ENCODE data around the gene CAPN11.
"Not testable (repeated sequence)": the region's sequence is repeated elsewhere in the genome, so short reads cannot be mapped to it uniquely, and the experiment has no call there.

Gene CAPN11

DNA sequence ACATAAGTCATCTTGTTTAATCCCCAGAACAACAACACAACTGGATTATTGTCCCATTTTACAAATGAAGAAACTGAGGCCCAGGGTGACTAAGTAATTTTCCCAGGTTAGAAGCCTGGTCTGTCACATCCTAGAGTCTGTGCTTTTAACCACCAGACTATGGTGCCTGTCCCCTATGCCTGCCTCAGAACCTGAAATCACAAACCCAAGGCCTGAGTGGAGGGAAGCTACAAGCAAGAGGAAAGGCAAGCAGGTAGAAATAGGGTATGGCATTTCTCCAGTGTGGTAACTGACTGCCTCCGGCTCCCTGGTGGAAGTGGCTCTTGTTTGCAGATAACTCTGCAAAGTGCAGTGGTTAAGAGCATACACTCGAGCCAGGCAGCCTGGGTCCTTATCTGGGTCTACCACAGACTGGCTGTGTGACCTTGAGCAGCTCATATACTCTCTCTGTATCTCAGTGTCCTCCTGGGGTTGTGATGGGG, 28.7 kb upstream of the CAPN11 start:
- DNase-seq, result no peak
- intact Hi-C loops (cut with DNase I), result no loop called here

DNA sequence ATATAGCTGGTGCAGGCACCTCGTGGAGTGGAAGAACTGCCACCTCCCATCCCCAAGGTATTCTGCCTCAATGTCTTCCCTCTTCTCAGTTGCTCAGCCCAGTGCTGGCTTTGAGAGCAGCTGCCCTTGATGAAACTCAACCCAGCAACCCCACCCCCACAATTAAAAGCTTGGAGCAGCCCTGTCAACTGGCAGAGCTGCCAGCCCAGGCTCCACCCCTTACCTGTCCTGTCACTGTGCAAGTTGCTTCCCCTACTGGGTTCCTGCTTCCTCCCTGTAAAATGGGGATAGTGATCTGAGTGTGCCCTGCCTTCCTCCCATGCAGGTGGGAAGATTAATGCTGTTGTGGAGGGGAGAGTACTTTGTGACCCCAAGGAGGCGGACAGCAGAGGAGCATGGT, 26.7 kb upstream of the CAPN11 start:
- intact Hi-C loops (cut with DNase I), result no loop called here

DNA sequence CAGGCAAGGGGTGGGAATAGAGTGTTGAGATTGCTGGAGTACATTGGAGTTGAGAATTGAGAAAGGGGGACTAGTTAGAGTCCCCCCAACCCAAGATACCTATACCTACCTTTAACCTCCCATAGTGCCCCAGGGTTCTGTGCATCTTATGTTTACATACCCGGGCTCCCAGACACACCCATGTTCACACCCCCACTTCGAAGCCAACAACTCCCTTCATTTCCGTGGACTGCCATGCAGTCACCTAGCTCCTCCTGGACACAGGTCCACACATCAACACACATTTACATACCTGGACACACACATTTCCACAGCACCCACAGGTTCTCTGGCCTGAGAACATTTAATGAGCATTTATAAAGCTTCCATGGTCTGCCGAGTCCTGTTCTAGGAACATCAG, 26.1 kb upstream of the CAPN11 start:
- no peak for DNase-seq

More for the DNA sequence above, 26.7 kb upstream of the CAPN11 start:
- DNase-seq, result no peak

DNA sequence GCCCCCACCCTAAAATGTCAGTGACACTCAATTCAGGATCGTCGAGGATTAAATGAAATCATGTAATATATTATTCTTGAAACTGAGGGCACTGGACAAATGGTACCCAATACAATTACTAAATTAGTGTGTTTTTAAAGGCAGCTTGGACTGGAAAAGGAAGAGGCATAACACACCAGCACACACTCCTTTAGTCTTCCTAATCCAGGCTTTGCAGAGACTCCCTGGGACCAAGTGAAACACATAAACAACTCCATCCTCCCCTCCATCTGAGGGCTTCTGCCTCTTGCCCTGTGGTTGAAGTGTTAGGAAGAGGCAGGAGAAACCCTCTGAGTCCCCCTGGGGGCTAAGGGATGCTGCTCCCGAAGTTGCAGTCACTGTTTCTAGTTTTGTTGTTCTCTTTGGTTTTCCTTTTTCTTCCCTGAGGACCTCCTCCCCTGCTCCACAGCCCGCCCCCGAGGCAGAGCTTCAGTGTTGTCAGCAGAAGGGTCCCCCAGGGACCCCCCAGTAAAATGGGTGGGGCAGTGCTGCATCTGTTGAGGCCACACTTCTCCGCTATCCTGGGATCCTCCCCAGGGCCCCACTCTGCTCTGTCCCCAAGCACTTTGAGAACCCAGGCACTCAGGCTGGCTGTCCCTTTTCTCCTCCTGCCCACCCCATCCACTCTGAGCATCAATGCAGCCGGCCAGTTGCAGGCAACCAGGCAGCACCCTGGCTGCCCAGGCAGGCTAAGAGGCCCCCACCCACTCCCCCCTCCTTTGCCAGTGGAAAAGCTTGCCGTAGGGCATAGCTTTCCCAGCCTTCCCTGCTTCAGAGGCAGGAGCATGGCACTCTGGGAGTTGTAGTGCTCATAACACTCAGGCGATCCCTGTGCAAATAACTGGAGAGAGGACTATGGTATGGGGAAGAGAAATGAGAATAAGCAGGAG, 25.4 kb upstream of the CAPN11 start:
- peak; percentile 55 to 94 (median 68) for DNase-seq
- intact Hi-C loops (cut with DNase I), result no loop called here

More for the DNA sequence above, 26.1 kb upstream of the CAPN11 start:
- intact Hi-C loops (cut with DNase I), result no loop called here

DNA sequence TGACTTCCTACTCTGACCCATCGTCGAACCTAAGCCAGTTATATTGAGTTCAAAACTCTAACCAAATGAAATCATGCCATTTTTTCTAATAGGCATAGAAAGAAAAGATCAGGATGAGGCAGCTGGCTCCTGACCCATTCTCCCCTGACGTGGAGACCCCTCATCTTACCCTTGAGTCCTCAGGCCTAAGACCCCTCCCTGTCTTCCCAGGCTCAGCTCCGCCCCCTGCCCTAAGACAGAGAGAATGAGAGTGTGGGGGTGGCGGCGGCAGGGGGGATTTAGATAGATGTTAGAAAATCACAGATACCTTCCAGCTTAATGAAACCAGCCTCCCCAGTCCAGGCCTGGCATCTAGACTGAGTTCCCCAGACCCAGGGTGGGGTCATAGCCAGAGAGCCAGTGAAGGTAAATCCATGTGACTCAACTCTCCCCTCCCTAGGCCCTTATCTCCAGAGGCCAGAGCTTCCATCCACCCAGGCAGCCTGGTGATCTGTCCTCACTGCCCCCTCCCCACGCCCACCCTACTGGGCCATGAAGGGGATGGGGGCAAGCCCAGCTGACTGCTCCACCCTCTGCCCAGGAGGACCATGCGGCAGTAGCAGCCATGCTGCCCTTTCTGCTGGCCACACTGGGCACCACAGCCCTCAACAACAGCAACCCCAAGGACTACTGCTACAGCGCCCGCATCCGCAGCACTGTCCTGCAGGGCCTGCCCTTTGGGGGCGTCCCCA, 24.5 kb upstream of the CAPN11 start:
- intact Hi-C loops (cut with DNase I), result no loop called here
- DNase-seq, result no peak

DNA sequence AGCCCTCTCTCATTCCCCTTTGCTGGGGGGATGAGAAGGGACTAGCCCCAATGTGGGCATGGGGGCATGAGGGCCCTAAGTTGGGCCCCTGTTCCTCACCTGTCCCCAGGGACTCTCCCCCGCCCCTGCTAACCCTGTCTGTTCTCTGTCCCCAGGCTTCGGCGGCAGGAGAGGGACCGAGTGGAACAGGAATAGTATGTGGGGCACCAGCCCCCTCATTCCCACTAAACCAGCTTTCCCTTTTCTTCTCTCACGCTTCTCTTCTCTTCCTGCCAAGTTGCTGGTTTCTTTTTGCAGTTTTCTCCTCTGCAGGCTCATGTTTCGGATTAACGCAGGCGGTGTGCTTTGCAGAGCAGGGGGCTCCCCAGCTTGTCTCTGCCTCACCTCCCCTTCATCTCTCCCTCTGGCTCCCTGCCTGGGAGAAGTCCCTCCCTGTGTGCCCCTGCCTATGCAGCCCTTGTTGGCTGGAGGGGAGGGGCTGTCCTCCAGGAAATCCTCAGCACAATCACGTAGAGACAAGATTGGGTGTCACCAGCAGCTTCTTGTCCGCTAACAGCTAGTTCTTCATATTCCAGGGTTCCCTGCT, 23.4 kb upstream of the CAPN11 start:
- DNase-seq, result peak in 4 of 10 donors; percentile 28 to 92 (median 70)
- intact Hi-C loops (cut with DNase I), result no loop called here

DNA sequence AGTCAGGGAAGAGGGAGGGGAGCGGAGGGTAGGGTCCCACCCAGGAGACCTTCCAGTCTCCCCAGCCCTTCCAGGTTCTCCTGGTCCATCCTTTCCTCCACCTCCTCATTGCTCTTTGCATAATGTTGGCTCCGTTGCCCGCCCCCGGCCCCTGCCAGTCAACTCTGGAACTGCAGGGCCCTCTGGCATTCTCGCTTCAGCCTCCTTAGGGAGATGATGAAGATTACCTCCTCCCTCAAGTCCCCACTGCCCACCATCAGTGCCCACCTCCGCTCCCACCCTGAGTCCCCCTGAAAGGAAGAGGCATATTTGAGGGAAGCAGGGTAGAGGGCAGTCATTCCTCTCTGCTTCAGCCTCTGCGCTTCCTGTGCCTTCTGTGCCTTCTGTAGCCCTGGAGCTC, 22.7 kb upstream of the CAPN11 start:
- no peak for DNase-seq
- intact Hi-C loops (cut with DNase I), result no loop called here

DNA sequence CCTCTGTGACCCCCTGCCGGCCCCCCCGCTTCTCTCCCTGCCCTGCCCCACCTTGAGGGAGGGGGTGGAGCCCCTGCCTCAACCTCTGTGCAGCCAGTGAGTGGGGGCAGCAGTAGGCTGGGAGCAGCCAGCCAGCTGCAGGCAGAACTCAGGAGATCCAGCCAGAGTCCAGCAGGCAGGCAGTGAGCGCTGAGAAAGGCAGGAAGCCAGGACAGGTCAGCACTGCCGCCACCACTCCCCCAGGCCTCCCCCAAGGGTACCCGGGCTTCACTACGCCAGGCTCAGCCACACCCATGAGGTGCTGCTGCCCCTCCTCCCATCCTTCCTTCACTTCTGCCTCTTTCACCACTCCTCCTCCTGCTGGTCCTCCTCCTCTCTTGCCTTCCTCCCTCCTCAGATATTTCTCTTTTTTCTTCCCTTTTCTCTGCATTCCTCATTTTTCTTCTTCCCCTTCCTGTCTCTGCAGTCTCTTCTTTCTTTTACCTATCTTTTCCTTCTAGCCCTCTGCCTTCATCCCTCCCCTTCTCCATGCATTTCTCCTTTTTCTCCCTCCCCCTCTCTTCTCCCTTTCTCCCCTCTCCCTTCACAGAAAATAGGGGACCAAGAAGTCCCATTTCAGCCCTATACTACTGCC, 19.8 kb upstream of the CAPN11 start:
- DNase-seq, result no peak
- intact Hi-C loops (cut with DNase I), result no loop called here

DNA sequence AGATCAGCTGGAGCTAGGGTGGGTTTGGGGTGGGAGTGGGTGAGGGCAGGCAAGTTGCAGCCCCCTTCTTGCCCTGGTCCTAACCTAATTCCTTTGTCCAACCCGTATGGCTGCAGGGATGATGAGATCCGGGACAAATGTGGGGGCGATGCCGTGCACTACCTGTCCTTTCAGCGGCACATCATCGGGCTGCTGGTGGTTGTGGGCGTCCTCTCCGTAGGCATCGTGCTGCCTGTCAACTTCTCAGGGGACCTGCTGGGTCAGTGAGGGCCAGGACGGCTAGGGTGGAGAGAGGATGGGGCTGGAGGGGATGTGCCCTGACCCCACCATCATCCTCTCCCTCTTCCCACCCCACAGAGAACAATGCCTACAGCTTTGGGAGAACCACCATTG, 19.3 kb upstream of the CAPN11 start:
- intact Hi-C loops (cut with DNase I), result no loop called here
- DNase-seq, result no peak

DNA sequence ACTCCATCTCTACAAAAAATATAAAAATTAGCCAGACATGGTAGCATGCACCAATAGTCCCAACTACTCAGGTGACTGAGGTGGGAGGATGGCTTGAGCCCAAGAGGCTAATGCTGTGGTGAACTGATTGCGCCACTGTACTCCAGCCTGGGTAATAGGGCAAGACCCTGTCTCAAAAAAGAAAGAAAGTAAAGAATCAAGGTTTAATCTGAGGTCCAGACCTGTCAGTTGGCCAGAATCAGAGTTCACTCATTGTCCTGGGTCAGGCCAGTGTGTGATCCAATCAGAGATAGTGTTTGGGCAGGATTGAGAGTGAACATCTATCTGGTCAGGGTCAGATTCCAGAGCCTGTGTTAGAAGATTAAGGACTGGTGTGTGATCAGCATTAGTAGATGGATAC, 15.8 kb upstream of the CAPN11 start:
- peak in 1 of 10 donors; percentile 24 for DNase-seq
- intact Hi-C loops (cut with DNase I), result no loop called here

DNA sequence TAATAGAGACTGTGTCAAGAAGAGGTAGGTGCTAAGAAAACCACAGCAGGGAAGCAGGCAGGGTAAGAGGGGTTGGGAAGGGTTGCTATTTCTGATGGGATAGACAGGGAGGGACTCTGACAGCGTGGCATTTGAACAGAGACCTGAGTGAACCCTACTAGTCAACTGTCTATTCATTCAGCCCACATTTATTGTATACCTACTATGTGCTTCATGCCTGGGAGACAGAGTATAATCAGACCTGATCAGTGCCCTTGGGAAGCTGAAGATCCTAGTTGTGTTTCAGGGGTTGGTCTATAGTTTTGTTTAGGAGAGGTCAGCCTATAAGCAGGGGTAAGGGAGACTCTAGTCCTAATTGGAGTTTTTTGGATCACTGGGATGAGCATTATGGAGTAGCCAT, 14.9 kb upstream of the CAPN11 start:
- intact Hi-C loops (cut with DNase I), result no loop called here

DNA sequence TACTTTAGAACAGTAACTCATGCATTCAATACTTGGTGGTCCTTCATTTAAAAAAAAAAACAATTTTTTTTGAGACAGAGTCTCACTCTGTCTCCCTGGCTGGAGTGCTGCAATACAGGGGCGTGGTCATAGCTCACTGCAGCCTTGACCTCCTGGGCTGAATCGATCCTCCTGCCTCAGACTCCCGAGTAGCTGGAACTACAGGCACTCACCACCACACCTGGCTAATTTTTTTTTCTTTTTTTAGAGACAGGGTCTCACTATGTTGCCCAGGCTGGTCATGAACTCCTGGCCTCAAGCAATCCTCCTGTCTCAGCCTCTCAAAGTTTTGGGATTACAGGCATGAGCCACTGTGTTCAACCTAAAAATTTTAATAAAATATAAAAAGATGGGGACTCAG, 14.1 kb upstream of the CAPN11 start:
- peak in 1 of 10 donors; percentile 17 for DNase-seq
- intact Hi-C loops (cut with DNase I), result not testable (repeated sequence)

More for the DNA sequence above, 14.9 kb upstream of the CAPN11 start:
- DNase-seq, result no peak

DNA sequence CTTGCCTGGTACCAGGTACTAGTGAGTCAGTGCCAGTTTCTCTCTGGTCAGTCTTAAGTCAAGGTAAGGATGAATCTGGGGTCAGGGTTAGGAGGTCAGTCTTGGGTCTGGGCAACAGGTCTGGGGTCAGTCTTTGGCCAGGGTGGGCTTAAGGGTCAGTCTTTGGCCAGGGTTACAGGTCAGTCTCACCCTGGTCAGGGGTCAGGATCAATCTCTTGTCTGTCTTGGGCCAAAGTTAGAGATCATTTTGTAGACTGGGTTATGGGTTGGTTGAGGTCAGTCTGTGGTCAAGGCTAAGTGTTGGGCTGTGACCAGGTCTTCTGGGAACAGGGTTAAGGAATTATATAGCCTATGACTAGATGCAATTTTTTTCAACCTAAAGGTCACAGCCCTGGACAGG, 12.8 kb upstream of the CAPN11 start:
- intact Hi-C loops (cut with DNase I), result no loop called here
- DNase-seq, result peak in 1 of 10 donors; percentile 48

DNA sequence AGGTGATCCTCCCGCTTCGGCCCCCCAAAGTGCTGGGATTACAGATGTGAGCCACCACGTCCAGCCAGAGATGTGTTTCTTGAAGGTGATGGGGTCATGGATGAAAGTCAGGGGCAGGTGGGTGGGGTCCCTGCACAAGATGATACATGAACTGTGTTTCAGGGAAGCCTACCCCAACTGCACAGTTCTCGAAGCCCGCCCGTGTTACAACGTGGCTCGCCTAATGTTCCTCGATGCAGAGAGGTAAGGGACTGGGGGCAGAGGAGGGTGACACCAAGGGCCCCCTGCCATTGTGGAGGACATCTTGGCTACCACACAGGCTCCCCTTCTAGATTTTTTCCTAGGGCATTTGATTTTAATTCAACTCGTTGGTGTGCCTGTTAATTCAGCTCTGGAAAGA, 11.9 kb upstream of the CAPN11 start:
- intact Hi-C loops (cut with DNase I), result no loop called here
- peak in 1 of 10 donors; percentile 25 for DNase-seq

DNA sequence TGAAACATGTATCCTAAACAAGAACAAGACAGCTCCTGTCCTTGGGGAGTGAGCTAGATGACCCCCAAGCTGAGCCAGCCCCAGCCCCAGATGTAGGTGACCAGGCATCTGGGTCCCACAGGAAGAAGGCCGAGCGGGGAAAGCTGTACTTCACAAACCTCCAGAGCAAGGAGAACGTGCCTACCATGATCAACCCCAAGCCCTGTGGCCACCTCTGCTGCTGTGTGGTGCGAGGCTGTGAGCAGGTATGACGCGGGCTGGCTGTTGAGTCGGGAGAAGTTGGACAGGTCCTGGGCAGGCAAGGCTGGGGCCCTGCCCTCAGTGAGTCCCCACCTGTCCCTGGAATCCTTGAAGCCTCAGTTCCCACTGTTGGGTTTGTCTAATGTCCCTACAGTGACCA, 11.4 kb upstream of the CAPN11 start:
- DNase-seq, result peak in 2 of 10 donors; percentile 56 to 78
- intact Hi-C loops (cut with DNase I), result no loop called here

DNA sequence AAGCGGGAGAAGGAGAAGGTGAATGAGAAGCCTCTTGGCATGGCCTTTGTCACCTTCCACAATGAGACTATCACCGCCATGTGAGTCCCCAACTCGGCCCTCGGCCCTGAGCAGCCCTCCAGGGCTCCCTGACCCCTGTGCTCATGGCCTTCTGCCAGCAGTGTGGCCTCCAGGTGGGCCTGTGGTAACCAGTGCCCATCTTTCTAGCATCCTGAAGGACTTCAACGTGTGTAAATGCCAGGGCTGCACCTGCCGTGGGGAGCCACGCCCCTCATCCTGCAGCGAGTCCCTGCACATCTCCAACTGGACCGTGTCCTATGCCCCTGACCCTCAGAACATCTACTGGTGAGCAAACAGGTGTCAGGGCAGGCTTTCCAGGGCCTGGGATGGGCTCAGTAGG, 10.3 kb upstream of the CAPN11 start:
- intact Hi-C loops (cut with DNase I), result no loop called here
- DNase-seq, result peak in 2 of 10 donors; percentile 75 to 77

DNA sequence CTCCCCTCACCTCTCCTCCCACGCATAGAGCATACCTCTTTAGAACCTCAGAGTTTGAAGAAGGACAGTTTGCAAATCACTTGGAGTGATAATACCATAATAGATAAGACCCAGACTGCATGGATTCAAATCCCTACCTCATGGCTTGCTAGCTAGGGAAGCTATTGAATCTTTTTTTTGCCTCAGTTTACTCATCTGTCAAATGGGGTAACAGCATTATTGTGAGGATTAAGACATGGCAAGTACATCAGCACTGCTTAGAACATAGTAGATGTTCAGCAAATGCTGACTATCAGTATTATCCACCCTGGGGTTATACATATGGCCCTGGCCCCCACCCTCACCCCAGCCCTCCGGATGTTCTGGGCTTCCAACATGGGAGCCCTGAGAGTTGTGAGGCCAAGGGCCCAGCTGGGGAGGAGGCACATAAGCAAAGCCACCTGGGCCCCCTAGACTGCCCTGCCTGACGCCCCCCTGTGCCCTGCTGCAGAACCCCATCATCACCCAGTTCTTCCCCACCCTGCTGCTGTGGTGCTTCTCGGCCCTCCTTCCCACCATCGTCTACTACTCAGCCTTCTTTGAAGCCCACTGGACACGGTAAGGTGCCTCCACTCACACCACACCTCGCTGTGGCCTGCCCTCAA, 9.1 kb upstream of the CAPN11 start:
- DNase-seq, result peak in 2 of 10 donors; percentile 52 to 77
- intact Hi-C loops (cut with DNase I), result no loop called here

DNA sequence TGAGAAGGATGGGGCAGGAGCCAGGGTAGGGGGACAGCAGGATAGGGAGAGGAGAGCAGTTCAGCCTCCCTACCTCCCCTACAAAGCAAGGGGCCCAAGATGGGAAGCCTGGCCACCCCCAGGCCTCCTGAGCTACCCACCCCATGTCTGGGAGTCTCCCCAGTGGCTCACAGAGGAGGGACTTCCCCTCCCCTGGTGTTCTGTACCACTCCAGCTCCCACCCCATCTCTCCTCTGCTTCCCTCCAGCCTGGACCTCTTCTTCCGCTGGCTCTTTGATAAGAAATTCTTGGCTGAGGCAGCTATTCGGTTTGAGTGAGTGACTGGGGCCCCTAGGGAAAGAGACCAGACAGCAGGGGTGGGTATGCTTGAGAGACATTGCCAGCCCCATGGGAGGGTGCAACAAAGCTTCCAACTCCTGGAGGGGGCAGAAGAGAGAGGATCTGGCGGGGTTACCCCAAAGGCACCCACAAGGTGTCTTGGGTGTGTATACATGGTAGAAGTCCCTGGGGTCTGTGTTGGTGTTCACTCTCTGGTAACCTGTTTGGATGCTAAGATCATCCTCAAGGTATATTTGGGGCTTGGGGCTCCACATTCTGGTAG, 8.2 kb upstream of the CAPN11 start:
- intact Hi-C loops (cut with DNase I), result no loop called here
- DNase-seq, result peak in 1 of 10 donors; percentile 62

DNA sequence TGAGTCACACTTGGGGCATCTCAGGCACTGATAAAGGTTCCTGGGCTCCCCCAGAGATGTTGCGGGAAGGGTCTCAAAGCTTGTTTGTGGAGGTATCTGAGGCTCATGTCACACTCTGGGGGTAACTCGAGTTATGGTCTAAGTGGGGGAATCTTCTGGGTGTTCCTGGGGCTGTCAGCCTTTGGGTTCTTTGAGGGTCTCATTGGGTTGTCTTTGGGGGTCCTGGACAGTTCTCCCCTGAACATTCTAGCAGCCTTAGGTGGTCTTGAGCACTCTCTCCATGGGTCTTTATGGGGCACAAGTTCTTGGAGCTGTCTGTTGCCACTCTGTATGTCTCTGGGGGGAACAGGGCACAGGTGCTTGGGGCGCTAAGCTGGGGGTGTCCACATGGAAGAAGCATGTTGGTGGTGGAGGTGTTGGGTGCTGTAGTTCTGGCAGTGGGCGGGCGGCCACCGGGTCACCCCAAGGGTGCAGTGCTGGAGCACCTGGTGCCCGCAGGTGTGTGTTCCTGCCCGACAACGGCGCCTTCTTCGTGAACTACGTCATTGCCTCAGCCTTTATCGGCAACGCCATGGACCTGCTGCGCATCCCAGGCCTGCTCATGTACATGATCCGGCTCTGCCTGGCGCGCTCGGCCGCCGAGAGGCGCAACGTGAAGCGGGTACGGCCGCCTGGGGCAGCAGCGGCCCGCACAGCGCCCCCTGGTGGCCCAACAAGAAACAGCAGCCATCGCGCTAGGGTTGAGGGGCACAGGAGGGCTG, 7.1 kb upstream of the CAPN11 start:
- peak; percentile 42 to 97 (median 76) for DNase-seq
- intact Hi-C loops (cut with DNase I), result loop anchor here (1.0 kb wide), 1 partner anchor 55 kb away; no protein-coding TSS in a partner anchor

Measured in posterior cingulate gyrus (tissue), 11 donors.